ENCODE measurements around the gene SNAP23.
"Not testable (repeated sequence)": the region's sequence is repeated elsewhere in the genome, so short reads cannot be mapped to it uniquely, and the experiment has no call there.

The SNAP23 gene

GRCh38 chr15:42498212-42499068 is 3.0 kb downstream of the SNAP23 start:
- DNase-seq: no peak

GRCh38 chr15:42499858-42500609 is 4.6 kb downstream of the SNAP23 start:
- DNase-seq: no peak

- no peak for DNase-seq
Measured at GRCh38 chr15:42502477-42502876, 7.0 kb downstream of the SNAP23 start.

GRCh38 chr15:42503825-42504224 is 8.4 kb downstream of the SNAP23 start:
- no peak for DNase-seq

GRCh38 chr15:42504631-42505030 is 9.2 kb downstream of the SNAP23 start:
- no peak for DNase-seq

- DNase-seq: no peak
Measured at GRCh38 chr15:42507514-42507913, 12.1 kb downstream of the SNAP23 start.

GRCh38 chr15:42508263-42508690 is 12.8 kb downstream of the SNAP23 start:
- DNase-seq: no peak

- DNase-seq: no peak
Measured at GRCh38 chr15:42510258-42511006, 15.0 kb downstream of the SNAP23 start.

- no peak for DNase-seq
Measured at GRCh38 chr15:42511007-42511391, 15.6 kb downstream of the SNAP23 start.

GRCh38 chr15:42523331-42523730 is 27.9 kb downstream of the SNAP23 start:
- no peak for DNase-seq

- no peak for DNase-seq
Measured at GRCh38 chr15:42528970-42529369, 33.5 kb downstream of the SNAP23 start.

GRCh38 chr15:42533246-42533645 is 37.8 kb downstream of the SNAP23 start:
- DNase-seq: no peak

- no peak for DNase-seq
Measured at GRCh38 chr15:42544853-42545629, 49.6 kb downstream of the SNAP23 start.

GRCh38 chr15:42547918-42548248 is 52.4 kb downstream of the SNAP23 start:
- DNase-seq: no peak

- peak; percentile 83 to 86 for DNase-seq
Measured at GRCh38 chr15:42548249-42549031, 53.0 kb downstream of the SNAP23 start, which contains the start of the genes HAUS2 and LRRC57. Gene HAUS2, plus strand, starts transcription at chr15:42548838. Its CDS starts 35 bp downstream, at chr15:42548873. Gene LRRC57, minus strand, starts transcription at chr15:42548793. Its CDS starts 359 bp downstream, at chr15:42548434.

GRCh38 chr15:42549032-42549491 is 53.6 kb downstream of the SNAP23 start:
- DNase-seq: no peak

GRCh38 chr15:42549741-42550392 is 54.4 kb downstream of the SNAP23 start:
- DNase-seq: no peak

GRCh38 chr15:42553554-42553953 is 58.1 kb downstream of the SNAP23 start:
- no peak for DNase-seq

GRCh38 chr15:42556550-42557207 is 61.2 kb downstream of the SNAP23 start:
- not testable (repeated sequence) for DNase-seq

- no peak for DNase-seq
Measured at GRCh38 chr15:42558739-42559138, 63.3 kb downstream of the SNAP23 start.

Data from activated CD4-positive, alpha-beta T cell treated with anti-CD3 and anti-CD28 coated beads for 4 hours (primary cell).